ENCODE results near the gene PEX26.
"Not testable (repeated sequence)": the region's sequence is repeated elsewhere in the genome, so short reads cannot be mapped to it uniquely, and the experiment has no call there.

Gene PEX26

GRCh38 chr22:18077639-18078328, at the start of gene PEX26:
TSS of gene PEX26 (plus strand) at chr22:18077990. CDS start at chr22:18078377, 387 bp downstream.
- peak; percentile 94 for DNase-seq

- DNase-seq = no peak
These were observed 48.8 kb upstream of the PEX26 start for GRCh38 chr22:18028817-18029527.

GRCh38 chr22:18029686-18030267, 48.0 kb upstream of the PEX26 start:
- DNase-seq = no peak

GRCh38 chr22:18031695-18032454, 45.9 kb upstream of the PEX26 start:
- no peak for DNase-seq

GRCh38 chr22:18032455-18033101, 45.2 kb upstream of the PEX26 start:
- DNase-seq = no peak

GRCh38 chr22:18033204-18033998, 44.4 kb upstream of the PEX26 start:
- no peak for DNase-seq

GRCh38 chr22:18034076-18034475, 43.7 kb upstream of the PEX26 start:
- no peak for DNase-seq

- no peak for DNase-seq
These were observed 42.0 kb upstream of the PEX26 start for GRCh38 chr22:18035751-18036150.

GRCh38 chr22:18040898-18041297, 36.9 kb upstream of the PEX26 start:
- DNase-seq = not testable (repeated sequence)

GRCh38 chr22:18042685-18043084, 35.1 kb upstream of the PEX26 start:
- DNase-seq = no peak

- DNase-seq = no peak
These were observed 33.1 kb upstream of the PEX26 start for GRCh38 chr22:18044548-18045271.

GRCh38 chr22:18045794-18046193, 32.0 kb upstream of the PEX26 start:
- DNase-seq = no peak

GRCh38 chr22:18048041-18048440, 29.7 kb upstream of the PEX26 start:
- DNase-seq = no peak

GRCh38 chr22:18048441-18048898, 29.3 kb upstream of the PEX26 start:
- no peak for DNase-seq

GRCh38 chr22:18050065-18050464, 27.7 kb upstream of the PEX26 start:
- no peak for DNase-seq

GRCh38 chr22:18051113-18051512, 26.7 kb upstream of the PEX26 start:
- DNase-seq = not testable (repeated sequence)

GRCh38 chr22:18053216-18053946, 24.4 kb upstream of the PEX26 start:
- not testable (repeated sequence) for DNase-seq

GRCh38 chr22:18055619-18056160, 22.1 kb upstream of the PEX26 start:
- DNase-seq = no peak

- DNase-seq = no peak
These were observed 21.6 kb upstream of the PEX26 start for GRCh38 chr22:18056161-18056666.

Measured in stimulated activated CD8-positive, alpha-beta memory T cell treated with anti-CD3 and anti-CD28 coated beads, Interleukin-4, amount 100 ng/mL, for 48 hours (primary cell).